ENCODE data around the gene WDCP.
"Not testable (repeated sequence)": the region's sequence is repeated elsewhere in the genome, so short reads cannot be mapped to it uniquely, and the experiment has no call there.

The WDCP gene

GRCh38 chr2:24046930-24047702 lies at the start of gene WDCP:
TSS of gene WDCP (minus strand) at chr2:24047391. CDS start at chr2:24039494, 7,897 bp downstream.
- DNase-seq = peak; percentile 96

- not testable (repeated sequence) for DNase-seq
Observed at GRCh38 chr2:24095171-24095677, 48.0 kb upstream of the WDCP start.

- DNase-seq = not testable (repeated sequence)
Observed at GRCh38 chr2:24093270-24093669, 46.1 kb upstream of the WDCP start.

- DNase-seq = no peak
Observed at GRCh38 chr2:24088821-24089359, 41.7 kb upstream of the WDCP start.

- DNase-seq = no peak
Observed at GRCh38 chr2:24087032-24087431, 39.8 kb upstream of the WDCP start.

GRCh38 chr2:24086241-24086640 lies 39.0 kb upstream of the WDCP start:
- no peak for DNase-seq

GRCh38 chr2:24085200-24085489 lies 38.0 kb upstream of the WDCP start:
- no peak for DNase-seq

GRCh38 chr2:24084386-24085199 lies 37.4 kb upstream of the WDCP start, which contains the start of gene TP53I3:
TSS of gene TP53I3 (minus strand) at chr2:24084834. CDS start at chr2:24084326, 508 bp downstream.
- peak; percentile 63 for DNase-seq

GRCh38 chr2:24083567-24084385 lies 36.6 kb upstream of the WDCP start:
- DNase-seq = peak; percentile 55

GRCh38 chr2:24082787-24083566 lies 35.8 kb upstream of the WDCP start:
- no peak for DNase-seq

GRCh38 chr2:24080701-24081100 lies 33.5 kb upstream of the WDCP start:
- DNase-seq = no peak

- no peak for DNase-seq
Observed at GRCh38 chr2:24077879-24078278, 30.7 kb upstream of the WDCP start.

- no peak for DNase-seq
Observed at GRCh38 chr2:24077535-24077877, 30.3 kb upstream of the WDCP start.

GRCh38 chr2:24076849-24077534 lies 29.8 kb upstream of the WDCP start:
- no peak for DNase-seq

GRCh38 chr2:24075915-24076848 lies 29.0 kb upstream of the WDCP start, which contains the start of gene SF3B6:
TSS of gene SF3B6 (minus strand) at chr2:24076326. CDS start at chr2:24076229, 97 bp downstream.
- DNase-seq = peak; percentile 100

- DNase-seq = no peak
Observed at GRCh38 chr2:24075259-24075658, 28.1 kb upstream of the WDCP start.

- DNase-seq = no peak
Observed at GRCh38 chr2:24073816-24074215, 26.6 kb upstream of the WDCP start.

- DNase-seq = no peak
Observed at GRCh38 chr2:24072259-24072658, 25.1 kb upstream of the WDCP start.

- no peak for DNase-seq
Observed at GRCh38 chr2:24065341-24065740, 18.1 kb upstream of the WDCP start.
